Duodenal mucosa (tissue), 2 donors: ENCODE measurements around the gene TNRC18.
"Not testable (repeated sequence)": the region's sequence is repeated elsewhere in the genome, so short reads cannot be mapped to it uniquely, and the experiment has no call there.

Source experiments
- H3K27ac ChIP-seq: one replicate; pipeline ENCODE4 v1.7.0; 2013; ENCODE audit warnings: low read depth, low read length
- H3K27me3 ChIP-seq, 2 donors: one replicate each; pipeline ENCODE4 v1.7.0; 2013; ENCODE audit warnings: low read length in 2 of 2, control low read depth in 1 of 2; ENCODE audit not compliant: insufficient read depth in 2 of 2, control insufficient read depth in 1 of 2
- H3K36me3 ChIP-seq, 2 donors: one replicate each; pipeline ENCODE4 v1.7.0; 2013; ENCODE audit warnings: low read length in 2 of 2, control low read depth in 1 of 2; ENCODE audit not compliant: insufficient read depth in 2 of 2, control insufficient read depth in 1 of 2
- H3K4me1 ChIP-seq, 2 donors: one replicate each; pipeline ENCODE4 v1.7.0; 2013; ENCODE audit warnings: low read length in 2 of 2, control low read depth in 1 of 2; ENCODE audit not compliant: insufficient read depth in 2 of 2, control insufficient read depth in 1 of 2
- H3K4me3 ChIP-seq, 2 donors: one replicate each; pipeline ENCODE4 v1.7.0; 2013; ENCODE audit warnings: low read length in 2 of 2, low read depth in 1 of 2
- H3K9ac ChIP-seq, 2 donors: one replicate each; pipeline ENCODE4 v1.7.0; 2013; ENCODE audit warnings: low read length in 2 of 2, low read depth in 1 of 2
- H3K9me3 ChIP-seq, 2 donors: one replicate each; pipeline ENCODE4 v1.7.0; 2013; ENCODE audit warnings: low read length in 2 of 2, control low read depth in 1 of 2; ENCODE audit not compliant: control insufficient read depth in 1 of 2

Gene TNRC18

DNA sequence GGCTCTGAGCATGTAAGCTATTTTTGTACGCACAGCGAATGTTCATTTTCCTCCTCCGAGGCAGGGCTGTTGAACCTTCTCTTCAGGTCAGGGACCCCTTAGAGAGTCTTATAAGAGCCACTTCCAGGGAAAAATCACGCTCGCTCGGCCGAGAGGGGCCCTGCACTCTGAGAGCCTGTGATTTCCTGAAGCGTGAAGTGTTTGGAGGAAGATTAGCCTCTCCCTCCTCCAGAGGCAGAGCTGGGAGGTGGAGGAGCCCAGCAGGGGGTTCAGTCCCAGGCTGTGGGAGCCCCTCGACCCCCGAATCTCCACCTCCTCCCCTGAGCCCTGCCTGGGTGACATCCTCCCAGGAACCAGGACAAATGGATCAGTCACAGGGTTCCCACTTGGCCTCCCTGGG lies 160.6 kb downstream of the TNRC18 start:
- H3K4me1 ChIP-seq, H3K9ac ChIP-seq, H3K27me3 ChIP-seq, H3K9me3 ChIP-seq, H3K4me3 ChIP-seq, H3K27ac ChIP-seq, H3K36me3 ChIP-seq: not testable (repeated sequence)

GRCh38 chr7:5260530-5261068 lies 163.0 kb downstream of the TNRC18 start:
- not testable (repeated sequence) for H3K4me1 ChIP-seq, H3K27me3 ChIP-seq, H3K36me3 ChIP-seq, H3K27ac ChIP-seq, H3K9ac ChIP-seq, H3K9me3 ChIP-seq, H3K4me3 ChIP-seq
